ENCODE results near the gene FBXO41. TPM values are rescaled to one million over a fixed set of nuclear protein-coding genes. Genes with fewer than 3 reads are reported as not detected.

FBXO41 gene
- total and polyA plus RNA-seq, 4 donors, result 0.06 to 0.51 (median 0.38) TPM

GRCh38 chr2:73291093-73291460, 6.8 kb upstream of the FBXO41 start:
- H3K4me1 ChIP-seq (ENCODE audit: control insufficient read depth in 4 of 4, insufficient read depth in 4 of 4, low read length in 3 of 4), result peaks cover 6 to 17% (median 13%) of the 10 kb centered on the region in 4 donors
- H3K4me3 ChIP-seq (ENCODE audit: low read depth in 1 of 3, low read length in 3 of 3), result peak overlapping the region in 1 of 3 donors; percentile 26
- 6% methylated on average over 34 of the region's 34 CpGs for WGBS
- TF ChIP-seq, protein P1, sequence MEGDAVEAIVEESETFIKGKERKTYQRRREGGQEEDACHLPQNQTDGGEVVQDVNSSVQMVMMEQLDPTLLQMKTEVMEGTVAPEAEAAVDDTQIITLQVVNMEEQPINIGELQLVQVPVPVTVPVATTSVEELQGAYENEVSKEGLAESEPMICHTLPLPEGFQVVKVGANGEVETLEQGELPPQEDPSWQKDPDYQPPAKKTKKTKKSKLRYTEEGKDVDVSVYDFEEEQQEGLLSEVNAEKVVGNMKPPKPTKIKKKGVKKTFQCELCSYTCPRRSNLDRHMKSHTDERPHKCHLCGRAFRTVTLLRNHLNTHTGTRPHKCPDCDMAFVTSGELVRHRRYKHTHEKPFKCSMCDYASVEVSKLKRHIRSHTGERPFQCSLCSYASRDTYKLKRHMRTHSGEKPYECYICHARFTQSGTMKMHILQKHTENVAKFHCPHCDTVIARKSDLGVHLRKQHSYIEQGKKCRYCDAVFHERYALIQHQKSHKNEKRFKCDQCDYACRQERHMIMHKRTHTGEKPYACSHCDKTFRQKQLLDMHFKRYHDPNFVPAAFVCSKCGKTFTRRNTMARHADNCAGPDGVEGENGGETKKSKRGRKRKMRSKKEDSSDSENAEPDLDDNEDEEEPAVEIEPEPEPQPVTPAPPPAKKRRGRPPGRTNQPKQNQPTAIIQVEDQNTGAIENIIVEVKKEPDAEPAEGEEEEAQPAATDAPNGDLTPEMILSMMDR (IDR thresholded peaks at IDR 0.05; ENCODE audit: low read depth, low read length, missing input control), result no peak
- TF ChIP-seq SP1 (IDR thresholded peaks at IDR 0.05), result no peak
- TF ChIP-seq, protein P2, sequence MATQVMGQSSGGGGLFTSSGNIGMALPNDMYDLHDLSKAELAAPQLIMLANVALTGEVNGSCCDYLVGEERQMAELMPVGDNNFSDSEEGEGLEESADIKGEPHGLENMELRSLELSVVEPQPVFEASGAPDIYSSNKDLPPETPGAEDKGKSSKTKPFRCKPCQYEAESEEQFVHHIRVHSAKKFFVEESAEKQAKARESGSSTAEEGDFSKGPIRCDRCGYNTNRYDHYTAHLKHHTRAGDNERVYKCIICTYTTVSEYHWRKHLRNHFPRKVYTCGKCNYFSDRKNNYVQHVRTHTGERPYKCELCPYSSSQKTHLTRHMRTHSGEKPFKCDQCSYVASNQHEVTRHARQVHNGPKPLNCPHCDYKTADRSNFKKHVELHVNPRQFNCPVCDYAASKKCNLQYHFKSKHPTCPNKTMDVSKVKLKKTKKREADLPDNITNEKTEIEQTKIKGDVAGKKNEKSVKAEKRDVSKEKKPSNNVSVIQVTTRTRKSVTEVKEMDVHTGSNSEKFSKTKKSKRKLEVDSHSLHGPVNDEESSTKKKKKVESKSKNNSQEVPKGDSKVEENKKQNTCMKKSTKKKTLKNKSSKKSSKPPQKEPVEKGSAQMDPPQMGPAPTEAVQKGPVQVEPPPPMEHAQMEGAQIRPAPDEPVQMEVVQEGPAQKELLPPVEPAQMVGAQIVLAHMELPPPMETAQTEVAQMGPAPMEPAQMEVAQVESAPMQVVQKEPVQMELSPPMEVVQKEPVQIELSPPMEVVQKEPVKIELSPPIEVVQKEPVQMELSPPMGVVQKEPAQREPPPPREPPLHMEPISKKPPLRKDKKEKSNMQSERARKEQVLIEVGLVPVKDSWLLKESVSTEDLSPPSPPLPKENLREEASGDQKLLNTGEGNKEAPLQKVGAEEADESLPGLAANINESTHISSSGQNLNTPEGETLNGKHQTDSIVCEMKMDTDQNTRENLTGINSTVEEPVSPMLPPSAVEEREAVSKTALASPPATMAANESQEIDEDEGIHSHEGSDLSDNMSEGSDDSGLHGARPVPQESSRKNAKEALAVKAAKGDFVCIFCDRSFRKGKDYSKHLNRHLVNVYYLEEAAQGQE (IDR thresholded peaks at IDR 0.05), result peak; percentile 99
- TF ChIP-seq, protein P3, sequence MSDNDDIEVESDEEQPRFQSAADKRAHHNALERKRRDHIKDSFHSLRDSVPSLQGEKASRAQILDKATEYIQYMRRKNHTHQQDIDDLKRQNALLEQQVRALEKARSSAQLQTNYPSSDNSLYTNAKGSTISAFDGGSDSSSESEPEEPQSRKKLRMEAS (IDR thresholded peaks at IDR 0.05), result no peak
- TF ChIP-seq RAD21 (IDR thresholded peaks at IDR 0.05), result no peak
- TF ChIP-seq HNF4A (conservative IDR thresholded peaks at IDR 0.05), result no peak
- TF ChIP-seq ZBTB33 (IDR thresholded peaks at IDR 0.05), result no peak
- H3K27ac ChIP-seq (ENCODE audit: low read depth in 1 of 2, low read length in 2 of 2), result no peak overlapping the region
- peak; percentile 56 for DNase-seq (ENCODE audit: low spot score)
- peaks cover 0 to 30% (median 13%) of the 10 kb centered on the region in 4 donors for H3K27me3 ChIP-seq (ENCODE audit: control insufficient read depth in 4 of 4, insufficient read depth in 4 of 4, low read length in 3 of 4)
- no peak overlapping the region for H3K9ac ChIP-seq (ENCODE audit: low read depth in 1 of 2, low read length in 2 of 2)
- H3K9me3 ChIP-seq (ENCODE audit: control insufficient read depth in 4 of 4, low read length in 3 of 4), result peaks cover 0 to 3% (median 0%) of the 10 kb centered on the region in 4 donors
- H3K36me3 ChIP-seq (ENCODE audit: control insufficient read depth in 4 of 4, insufficient read depth in 3 of 4, low read depth in 1 of 4, low read length in 3 of 4), result no peaks in the 10 kb centered on the region

GRCh38 chr2:73290049-73290839, 6.0 kb upstream of the FBXO41 start:
- H3K27me3 ChIP-seq (ENCODE audit: control insufficient read depth in 4 of 4, insufficient read depth in 4 of 4, low read length in 3 of 4), result peaks cover 0 to 29% (median 15%) of the 10 kb centered on the region in 4 donors
- H3K9me3 ChIP-seq (ENCODE audit: control insufficient read depth in 4 of 4, low read length in 3 of 4), result peaks cover 0 to 3% (median 0%) of the 10 kb centered on the region in 4 donors
- WGBS, result 58% methylated on average over 6 of the region's 6 CpGs
- H3K4me3 ChIP-seq (ENCODE audit: low read depth in 1 of 3, low read length in 3 of 3), result no peak overlapping the region
- TF ChIP-seq HNF4A (conservative IDR thresholded peaks at IDR 0.05) (no peak), TAF1 (conservative IDR thresholded peaks at IDR 0.05) (no peak), RAD21 (IDR thresholded peaks at IDR 0.05) (peak; percentile 24 to 54), GABPA (IDR thresholded peaks at IDR 0.05 in 1 of 2, conservative IDR thresholded peaks at IDR 0.05 in 1 of 2) (no peak), YY1 (IDR thresholded peaks at IDR 0.05) (no peak), SP1 (IDR thresholded peaks at IDR 0.05) (no peak)
- TF ChIP-seq, protein P2 (IDR thresholded peaks at IDR 0.05), result peak; percentile 81
- TF ChIP-seq, protein P1 (IDR thresholded peaks at IDR 0.05; ENCODE audit: low read depth, low read length, missing input control), result peak; percentile 40
- no peak overlapping the region for H3K9ac ChIP-seq (ENCODE audit: low read depth in 1 of 2, low read length in 2 of 2)
- DNase-seq (ENCODE audit: low spot score), result no peak
- no peak overlapping the region for H3K27ac ChIP-seq (ENCODE audit: low read depth in 1 of 2, low read length in 2 of 2)
- H3K4me1 ChIP-seq (ENCODE audit: control insufficient read depth in 4 of 4, insufficient read depth in 4 of 4, low read length in 3 of 4), result peaks cover 6 to 17% (median 13%) of the 10 kb centered on the region in 4 donors
- no peaks in the 10 kb centered on the region for H3K36me3 ChIP-seq (ENCODE audit: control insufficient read depth in 4 of 4, insufficient read depth in 3 of 4, low read depth in 1 of 4, low read length in 3 of 4)

Data from liver (tissue), 9 donors.